H1 (cell line): ENCODE measurements around the gene TRIM41. TPM values are rescaled to one million over a fixed set of nuclear protein-coding genes. Genes with fewer than 3 reads are reported as not detected.

ENCODE experiments used
- ASH2L ChIP-seq: fragments of 200-600, 300-600 bp; sonication (generic); IDR thresholded peaks from one replicate; pipeline ENCODE4 v1.7.1; 2017; ENCODE audit warnings: low read length
- BRCA1 ChIP-seq: IDR thresholded peaks from 2 replicates; pipeline ENCODE4 v1.6.1; 2012; ENCODE audit warnings: low read depth, low read length, improper control_type of control experiment
- CTCF ChIP-seq, 3 experiments: IDR thresholded peaks; 1 replicate in 2 of 3; 2 replicates in 1 of 3; pipeline versions ENCODE4 v1.5.1 to v1.6.1; 2011; ENCODE audit warnings: low read length in 3 of 3, mild to moderate bottlenecking in 3 of 3, inconsistent platforms in 2 of 3, low read depth in 1 of 3, moderate library complexity in 1 of 3; ENCODE audit not compliant: insufficient read depth in 1 of 3; ENCODE audit errors: control extremely low read depth in 1 of 3
- KDM4A ChIP-seq: IDR thresholded peaks from one replicate; pipeline ENCODE4 v1.7.1; 2012; ENCODE audit warnings: low read depth, mild to moderate bottlenecking, moderate library complexity, low read length, inconsistent platforms; ENCODE audit not compliant: severe bottlenecking
- KDM5A ChIP-seq: fragments of 200-600 bp; IDR thresholded peaks from 2 replicates; pipeline ENCODE4 v1.7.1; 2012; ENCODE audit warnings: mild to moderate bottlenecking, low read length, inconsistent platforms, mixed read lengths
- MAFK ChIP-seq: IDR thresholded peaks from 2 replicates; pipeline ENCODE4 v1.6.1; 2012; ENCODE audit warnings: low read depth, mild to moderate bottlenecking, improper control_type of control experiment, low read length
- SIN3A ChIP-seq, 2 experiments: IDR thresholded peaks in 1 of 2; conservative IDR thresholded peaks in 1 of 2; 2 replicates each; pipeline ENCODE4 v1.6.1; 2011 to 2012; ENCODE audit warnings: low read length in 2 of 2, improper control_type of control experiment in 1 of 2, low read depth in 1 of 2, mild to moderate bottlenecking in 1 of 2
- TAF7 ChIP-seq: optimal IDR thresholded peaks from 2 replicates; pipeline ENCODE3; 2011; ENCODE audit warnings: low read depth, mild to moderate bottlenecking, inconsistent platforms, low read length, moderate library complexity, borderline replicate concordance
- TBP ChIP-seq: IDR thresholded peaks from 2 replicates; pipeline ENCODE4 v1.6.1; 2011; ENCODE audit warnings: low read depth, low read length, improper control_type of control experiment
- polyA plus RNA-seq, 7 experiments: library from polyadenylated mRNA; depleted of rRNA in 3 of 7; stranded (reverse) in 5 of 7; unstranded in 2 of 7; fragments of >200 nt in 5 of 7; fragments of 200-250 nt in 2 of 7; gene quantifications; 1 replicate in 5 of 7; 2 replicates in 1 of 7; 4 replicates in 1 of 7; pipeline versions ENCODE4 v1.2.1 to v1.2.3, GENCODE V29; 2011 to 2013; ENCODE audit warnings: missing spikeins in 2 of 7, mixed read lengths in 2 of 7
- total RNA-seq: library from RNA; stranded (reverse); fragmentation: NEBNext Ultra II Directional; extraction: Animal tissue kit (Norgen Biotek cat#: 25700); gene quantifications from 2 replicates; pipeline ENCODE4 v1.2.1, GENCODE V29; 2021

Gene TRIM41
- total and polyA plus RNA-seq, 2 of the 8 experiments (the other 6 are each of a cell fraction or from before 2014, with no cell fraction given), result 12.9 to 21.6 TPM

- TF ChIP-seq SIN3A (conservative IDR thresholded peaks at IDR 0.05 in 1 of 2, IDR thresholded peaks at IDR 0.05 in 1 of 2; ENCODE audit: low read depth in 1 of 2, low read length in 2 of 2), result 0 out of 4 replicates have a peak, but pooled peaks of 1 of the 2 experiments have one; percentile 42
- TF ChIP-seq BRCA1, result no peak
- TF ChIP-seq TAF7, result no peak
- no peak for TF ChIP-seq CTCF (IDR thresholded peaks at IDR 0.05; ENCODE audit: control extremely low read depth in 1 of 3, insufficient read depth in 1 of 3, low read depth in 1 of 3, low read length in 3 of 3)
- TF ChIP-seq KDM5A, result no peak
- TF ChIP-seq TBP, result peak; percentile 32; the same call in 1 of the 2 replicates
- TF ChIP-seq ASH2L, result peak; percentile 95
- no peak for TF ChIP-seq MAFK
- TF ChIP-seq KDM4A, result peak; percentile 34
Observed at GRCh38 chr5:181261320-181262049, 38.4 kb downstream of the TRIM41 start (continued).
